ENCODE data around the gene CHRM2.

CHRM2 gene

DNA sequence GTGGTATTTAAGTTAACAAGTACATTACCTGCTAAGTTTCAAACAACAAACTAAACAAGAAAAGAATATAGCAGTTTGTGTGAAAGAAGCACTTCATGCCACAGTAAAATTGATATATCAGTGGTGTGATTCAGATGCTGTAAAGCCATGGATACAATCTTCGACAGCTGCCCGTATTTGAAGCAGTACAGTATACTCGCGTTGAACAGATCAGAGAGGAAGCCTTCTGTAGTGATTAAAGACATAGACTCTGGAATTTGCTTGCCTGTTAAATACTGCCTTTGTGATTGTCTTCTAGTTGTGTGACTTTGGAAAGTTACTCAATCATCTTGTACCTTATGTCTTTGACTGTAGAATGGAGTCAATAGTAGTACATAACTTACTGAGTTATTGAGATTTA, 71.7 kb downstream of the CHRM2 start:
- Histone ChIP-seq H3K4me1 (ENCODE audit: insufficient read depth, low read length) (peaks cover 10% of the 10 kb centered on the region; the same call in 1 of the 2 replicates), H3K36me3 (ENCODE audit: insufficient read depth, low read depth, low read length) (no peaks in the 10 kb centered on the region), H3K9me3 (ENCODE audit: insufficient read depth, low read depth, low read length) (no peaks in the 10 kb centered on the region), H3K27ac (ENCODE audit: low read length) (no peak overlapping the region), H3K9ac (ENCODE audit: low read depth, low read length) (no peak overlapping the region), H3K27me3 (ENCODE audit: insufficient read depth, low read length) (no peaks in the 10 kb centered on the region), H3K4me3 (ENCODE audit: low read length) (no peak overlapping the region)

DNA sequence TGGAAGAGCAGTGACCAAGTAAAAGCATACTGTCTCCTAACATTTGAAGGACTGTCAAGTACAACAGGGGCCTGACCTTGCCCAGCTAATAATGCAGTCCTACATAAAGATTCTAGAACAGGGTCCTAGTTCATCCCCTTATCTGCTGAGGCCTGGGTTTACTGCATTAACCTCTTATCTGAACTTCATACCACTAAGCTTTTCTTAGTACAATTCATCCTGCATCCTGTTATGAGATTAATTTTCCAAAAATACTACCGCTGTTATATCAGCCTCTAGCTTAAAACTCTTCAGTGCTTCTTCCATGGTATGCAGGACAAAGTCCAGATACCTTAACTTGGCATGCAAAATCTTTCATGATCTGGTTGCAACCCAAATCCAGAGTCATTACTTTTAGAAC, 72.5 kb downstream of the CHRM2 start:
- Histone ChIP-seq H3K4me1 (ENCODE audit: insufficient read depth, low read length) (peaks cover 10% of the 10 kb centered on the region; the same call in 1 of the 2 replicates), H3K36me3 (ENCODE audit: insufficient read depth, low read depth, low read length) (no peaks in the 10 kb centered on the region), H3K27ac (ENCODE audit: low read length) (no peak overlapping the region), H3K9ac (ENCODE audit: low read depth, low read length) (no peak overlapping the region), H3K4me3 (ENCODE audit: low read length) (no peak overlapping the region), H3K9me3 (ENCODE audit: insufficient read depth, low read depth, low read length) (no peaks in the 10 kb centered on the region), H3K27me3 (ENCODE audit: insufficient read depth, low read length) (no peaks in the 10 kb centered on the region)

DNA sequence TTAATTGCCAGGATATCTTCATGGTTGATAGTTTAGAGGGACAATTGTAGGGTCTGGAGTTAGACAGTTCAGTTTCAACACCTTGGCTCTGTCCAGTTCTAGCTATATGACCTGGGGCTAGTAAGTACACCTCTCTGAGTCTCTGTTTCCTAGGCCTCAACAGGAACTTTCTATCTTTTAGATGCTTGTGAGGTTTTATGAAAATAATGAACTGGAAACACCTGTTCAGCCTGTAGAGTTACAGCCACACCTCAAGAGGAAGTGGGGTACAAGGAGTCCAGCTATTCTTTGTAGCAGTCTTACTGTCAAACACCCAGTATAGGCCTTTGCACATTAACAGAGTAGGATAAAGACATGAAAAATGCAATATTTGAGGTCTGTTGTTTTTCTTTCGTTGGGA, 73.4 kb downstream of the CHRM2 start:
- H3K9ac ChIP-seq (ENCODE audit: low read depth, low read length): no peak overlapping the region
- H3K27me3 ChIP-seq (ENCODE audit: insufficient read depth, low read length): no peaks in the 10 kb centered on the region
- H3K4me3 ChIP-seq (ENCODE audit: low read length): no peak overlapping the region
- H3K4me1 ChIP-seq (ENCODE audit: insufficient read depth, low read length): peaks cover 10% of the 10 kb centered on the region; the same call in 1 of the 2 replicates
- H3K27ac ChIP-seq (ENCODE audit: low read length): no peak overlapping the region
- no peaks in the 10 kb centered on the region for H3K9me3 ChIP-seq (ENCODE audit: insufficient read depth, low read depth, low read length)
- no peaks in the 10 kb centered on the region for H3K36me3 ChIP-seq (ENCODE audit: insufficient read depth, low read depth, low read length)

DNA sequence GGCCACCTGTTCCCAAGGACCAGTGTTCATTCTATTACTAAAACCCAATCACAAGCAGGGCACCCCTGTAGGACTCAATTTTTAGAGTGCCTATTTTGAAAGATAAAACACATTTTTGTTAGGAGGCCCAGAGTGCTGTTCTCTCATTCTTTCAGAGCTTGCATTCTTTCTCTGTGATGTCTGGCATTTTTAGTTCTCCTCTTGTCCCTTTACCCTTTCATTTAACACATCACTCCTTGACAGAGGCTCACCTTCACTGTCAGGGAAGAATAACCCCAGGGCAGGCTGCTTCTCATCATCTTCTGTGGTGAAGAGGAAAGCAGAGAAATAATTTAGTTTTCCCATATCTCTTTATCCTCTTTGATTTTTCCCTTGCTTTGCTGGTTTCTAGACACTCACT, 73.9 kb downstream of the CHRM2 start:
- no peak overlapping the region for H3K4me3 ChIP-seq (ENCODE audit: low read length)
- H3K4me1 ChIP-seq (ENCODE audit: insufficient read depth, low read length): peaks cover 10% of the 10 kb centered on the region; the same call in 1 of the 2 replicates
- H3K36me3 ChIP-seq (ENCODE audit: insufficient read depth, low read depth, low read length): no peaks in the 10 kb centered on the region
- H3K27me3 ChIP-seq (ENCODE audit: insufficient read depth, low read length): no peaks in the 10 kb centered on the region
- H3K9ac ChIP-seq (ENCODE audit: low read depth, low read length): no peak overlapping the region
- no peak overlapping the region for H3K27ac ChIP-seq (ENCODE audit: low read length)
- H3K9me3 ChIP-seq (ENCODE audit: insufficient read depth, low read depth, low read length): no peaks in the 10 kb centered on the region

DNA sequence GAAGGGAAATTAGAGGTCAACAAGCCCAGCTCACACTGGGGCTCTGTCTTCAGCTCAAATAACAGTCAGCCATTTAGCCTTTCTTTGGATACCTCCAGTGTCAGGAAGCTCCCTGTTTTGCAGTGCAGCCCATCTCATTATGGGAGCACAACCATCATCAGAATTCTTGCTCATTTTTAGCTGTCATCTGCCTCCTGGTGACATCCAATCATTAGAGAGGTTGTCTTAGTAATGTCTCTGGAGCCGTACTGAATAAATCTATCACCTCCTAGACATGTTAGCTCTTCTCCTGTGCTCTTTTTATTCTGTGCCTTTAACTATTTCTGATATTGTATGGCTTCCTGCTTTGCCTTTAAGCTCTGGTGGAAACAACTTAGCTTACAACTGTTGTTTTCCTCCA, 74.5 kb downstream of the CHRM2 start:
- Histone ChIP-seq H3K4me1 (ENCODE audit: insufficient read depth, low read length) (peaks cover 10% of the 10 kb centered on the region; the same call in 1 of the 2 replicates), H3K9me3 (ENCODE audit: insufficient read depth, low read depth, low read length) (no peaks in the 10 kb centered on the region), H3K27ac (ENCODE audit: low read length) (no peak overlapping the region), H3K36me3 (ENCODE audit: insufficient read depth, low read depth, low read length) (no peaks in the 10 kb centered on the region), H3K27me3 (ENCODE audit: insufficient read depth, low read length) (no peaks in the 10 kb centered on the region), H3K9ac (ENCODE audit: low read depth, low read length) (no peak overlapping the region), H3K4me3 (ENCODE audit: low read length) (no peak overlapping the region)

DNA sequence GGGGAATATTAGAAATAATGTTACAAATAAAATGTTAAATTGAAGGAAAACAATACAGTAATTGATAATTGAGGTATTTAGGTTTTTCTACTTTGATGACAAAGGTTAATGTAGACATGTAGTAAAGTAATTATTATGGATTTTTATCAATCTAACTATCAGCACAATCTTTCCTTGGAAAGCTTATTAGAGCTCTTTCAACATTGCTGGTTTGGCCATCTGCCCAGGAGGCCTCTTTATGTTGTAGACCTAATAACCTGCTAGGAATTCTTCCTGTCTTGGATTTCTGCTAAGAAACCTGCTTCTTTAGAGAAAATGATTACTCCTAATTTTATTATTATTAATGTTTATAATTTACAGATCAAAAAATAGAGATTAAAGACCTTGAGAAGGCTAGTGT, 78.9 kb downstream of the CHRM2 start:
- Histone ChIP-seq H3K36me3 (ENCODE audit: insufficient read depth, low read depth, low read length) (no peaks in the 10 kb centered on the region), H3K9ac (ENCODE audit: low read depth, low read length) (no peak overlapping the region), H3K27me3 (ENCODE audit: insufficient read depth, low read length) (no peaks in the 10 kb centered on the region), H3K4me3 (ENCODE audit: low read length) (no peak overlapping the region), H3K27ac (ENCODE audit: low read length) (no peak overlapping the region), H3K9me3 (ENCODE audit: insufficient read depth, low read depth, low read length) (no peaks in the 10 kb centered on the region), H3K4me1 (ENCODE audit: insufficient read depth, low read length) (peaks cover 8% of the 10 kb centered on the region; the same call in 1 of the 2 replicates)

DNA sequence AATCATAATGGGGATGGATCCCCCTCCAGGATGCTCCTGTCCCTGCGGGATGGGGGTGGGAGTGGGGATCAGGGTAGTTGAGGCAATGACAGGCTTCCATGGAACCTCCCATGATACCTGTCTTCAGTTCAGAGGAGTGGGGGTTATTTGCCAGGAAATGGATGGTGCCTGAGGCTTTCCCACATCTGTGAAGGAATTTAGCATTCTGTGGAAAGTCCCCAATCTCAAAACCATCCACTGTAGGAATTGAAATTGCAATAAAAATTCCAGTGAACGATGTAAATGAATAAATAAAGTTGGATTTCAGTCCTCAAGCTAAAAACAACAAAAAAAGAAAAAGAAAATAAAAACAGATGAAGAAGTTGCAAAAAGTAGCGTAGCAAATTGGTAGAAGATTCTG, 81.9 kb downstream of the CHRM2 start:
- H3K9ac ChIP-seq (ENCODE audit: low read depth, low read length): no peak overlapping the region
- H3K4me1 ChIP-seq (ENCODE audit: insufficient read depth, low read length): no peaks in the 10 kb centered on the region
- no peaks in the 10 kb centered on the region for H3K27me3 ChIP-seq (ENCODE audit: insufficient read depth, low read length)
- H3K9me3 ChIP-seq (ENCODE audit: insufficient read depth, low read depth, low read length): no peaks in the 10 kb centered on the region
- H3K27ac ChIP-seq (ENCODE audit: low read length): no peak overlapping the region
- H3K4me3 ChIP-seq (ENCODE audit: low read length): no peak overlapping the region
- H3K36me3 ChIP-seq (ENCODE audit: insufficient read depth, low read depth, low read length): no peaks in the 10 kb centered on the region

DNA sequence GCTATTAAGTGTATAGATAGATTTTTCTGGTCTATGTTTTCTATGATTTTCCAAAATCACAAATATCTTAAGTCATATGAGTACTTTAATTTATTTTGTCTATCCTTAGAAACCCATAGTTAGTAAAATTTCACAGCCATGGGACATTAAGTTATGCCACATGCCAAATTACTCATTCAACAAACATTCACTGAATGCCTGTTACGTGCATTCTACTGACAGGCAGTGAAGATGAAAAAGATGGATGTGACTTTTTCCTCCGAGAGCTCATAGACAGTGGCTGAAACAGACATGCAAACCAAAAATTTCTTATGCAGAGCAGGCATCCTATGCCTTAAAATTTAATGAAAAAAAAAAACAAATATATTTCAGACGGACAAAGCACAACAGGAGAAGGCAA, 84.9 kb downstream of the CHRM2 start:
- no peak overlapping the region for H3K4me3 ChIP-seq (ENCODE audit: low read length)
- H3K27me3 ChIP-seq (ENCODE audit: insufficient read depth, low read length): no peaks in the 10 kb centered on the region
- no peaks in the 10 kb centered on the region for H3K4me1 ChIP-seq (ENCODE audit: insufficient read depth, low read length)
- H3K9me3 ChIP-seq (ENCODE audit: insufficient read depth, low read depth, low read length): no peaks in the 10 kb centered on the region
- no peak overlapping the region for H3K9ac ChIP-seq (ENCODE audit: low read depth, low read length)
- no peaks in the 10 kb centered on the region for H3K36me3 ChIP-seq (ENCODE audit: insufficient read depth, low read depth, low read length)
- H3K27ac ChIP-seq (ENCODE audit: low read length): no peak overlapping the region

DNA sequence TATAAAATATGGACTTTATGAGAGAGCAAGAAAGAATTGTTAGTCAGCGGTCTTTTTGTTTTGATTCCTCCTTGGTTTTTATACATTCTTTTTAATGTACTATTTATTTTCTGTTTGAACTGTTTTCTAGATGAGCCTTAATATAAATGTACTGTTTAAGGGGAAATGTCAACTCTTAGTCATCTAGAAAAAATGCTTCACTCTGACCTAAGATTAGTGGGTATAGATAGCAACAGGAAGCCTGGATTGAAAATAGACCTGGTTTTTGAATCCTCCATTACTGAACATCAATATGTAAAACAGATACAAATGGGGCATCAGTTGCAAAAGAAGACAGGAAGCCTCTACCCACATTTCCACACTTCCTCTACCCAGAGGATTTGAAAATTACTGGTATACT, 87.8 kb downstream of the CHRM2 start:
- H3K36me3 ChIP-seq (ENCODE audit: insufficient read depth, low read depth, low read length): no peaks in the 10 kb centered on the region
- no peaks in the 10 kb centered on the region for H3K4me1 ChIP-seq (ENCODE audit: insufficient read depth, low read length)
- no peaks in the 10 kb centered on the region for H3K9me3 ChIP-seq (ENCODE audit: insufficient read depth, low read depth, low read length)
- H3K27me3 ChIP-seq (ENCODE audit: insufficient read depth, low read length): no peaks in the 10 kb centered on the region
- no peak overlapping the region for H3K4me3 ChIP-seq (ENCODE audit: low read length)
- no peak overlapping the region for H3K27ac ChIP-seq (ENCODE audit: low read length)
- no peak overlapping the region for H3K9ac ChIP-seq (ENCODE audit: low read depth, low read length)

DNA sequence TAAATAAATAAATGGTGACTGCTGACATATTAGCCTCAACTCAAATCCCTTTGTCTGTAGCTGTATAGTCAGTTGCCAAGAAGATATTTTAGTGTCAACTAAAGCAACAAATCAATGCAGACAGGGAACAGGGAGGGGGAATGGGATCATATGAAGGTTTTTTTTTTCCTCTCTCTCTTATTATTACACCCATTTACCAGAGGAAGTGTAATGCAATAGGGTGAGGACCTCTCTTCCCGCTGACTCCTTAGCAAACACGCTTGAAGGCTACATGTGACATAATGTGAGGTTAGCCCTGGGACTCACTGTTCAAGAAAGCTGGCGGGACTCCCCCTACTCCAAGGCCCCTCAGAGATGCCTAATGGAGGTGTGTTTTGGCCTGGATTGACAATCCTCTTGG, 88.2 kb downstream of the CHRM2 start:
- H3K9ac ChIP-seq (ENCODE audit: low read depth, low read length): no peak overlapping the region

DNA sequence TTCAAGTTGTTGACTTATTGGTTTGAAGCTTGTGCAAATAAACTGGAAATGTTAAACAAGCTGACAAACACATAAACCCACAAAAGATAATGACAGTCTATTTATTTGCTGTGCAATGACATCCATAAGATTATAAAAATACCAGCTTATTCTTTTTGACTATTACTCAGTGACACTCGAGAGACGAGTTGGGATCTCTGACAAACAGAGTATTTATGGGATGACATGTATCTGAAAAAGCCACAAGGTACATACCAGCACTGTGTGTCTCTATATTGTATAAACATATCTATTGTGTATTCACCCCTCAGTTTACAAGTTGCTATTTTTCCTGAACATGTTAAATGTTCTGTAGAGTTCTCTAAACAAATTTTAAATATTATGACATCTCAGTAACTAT, 88.9 kb downstream of the CHRM2 start:
- Histone ChIP-seq H3K27me3 (ENCODE audit: insufficient read depth, low read length) (no peaks in the 10 kb centered on the region), H3K27ac (ENCODE audit: low read length) (no peak overlapping the region), H3K9ac (ENCODE audit: low read depth, low read length) (no peak overlapping the region), H3K4me3 (ENCODE audit: low read length) (no peak overlapping the region), H3K9me3 (ENCODE audit: insufficient read depth, low read depth, low read length) (no peaks in the 10 kb centered on the region), H3K36me3 (ENCODE audit: insufficient read depth, low read depth, low read length) (no peaks in the 10 kb centered on the region), H3K4me1 (ENCODE audit: insufficient read depth, low read length) (no peaks in the 10 kb centered on the region)

More for the DNA sequence above, 88.2 kb downstream of the CHRM2 start:
- no peaks in the 10 kb centered on the region for H3K36me3 ChIP-seq (ENCODE audit: insufficient read depth, low read depth, low read length)
- no peak overlapping the region for H3K4me3 ChIP-seq (ENCODE audit: low read length)
- H3K27me3 ChIP-seq (ENCODE audit: insufficient read depth, low read length): no peaks in the 10 kb centered on the region
- H3K27ac ChIP-seq (ENCODE audit: low read length): no peak overlapping the region
- no peaks in the 10 kb centered on the region for H3K4me1 ChIP-seq (ENCODE audit: insufficient read depth, low read length)
- no peaks in the 10 kb centered on the region for H3K9me3 ChIP-seq (ENCODE audit: insufficient read depth, low read depth, low read length)

DNA sequence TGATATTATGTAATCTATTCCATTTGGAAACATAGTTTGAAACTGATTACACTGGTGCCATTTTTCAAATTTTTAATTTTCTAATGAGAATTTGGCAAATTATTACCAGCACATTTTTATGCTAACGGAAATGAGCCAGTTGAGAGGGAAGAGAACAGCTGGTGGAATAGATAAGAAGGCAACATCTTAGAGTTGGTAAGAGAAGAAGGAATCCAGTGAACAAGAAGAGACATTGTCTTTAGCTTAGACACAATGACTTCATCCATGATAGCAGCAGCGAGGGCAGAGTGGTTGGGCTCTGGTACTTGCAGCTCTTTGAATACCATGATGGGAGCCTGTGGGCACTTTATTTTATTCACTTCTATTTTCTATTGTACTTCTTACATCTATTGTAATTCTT, 89.6 kb downstream of the CHRM2 start:
- H3K27ac ChIP-seq (ENCODE audit: low read length): no peak overlapping the region
- H3K4me3 ChIP-seq (ENCODE audit: low read length): no peak overlapping the region
- H3K9ac ChIP-seq (ENCODE audit: low read depth, low read length): no peak overlapping the region
- no peaks in the 10 kb centered on the region for H3K36me3 ChIP-seq (ENCODE audit: insufficient read depth, low read depth, low read length)
- H3K4me1 ChIP-seq (ENCODE audit: insufficient read depth, low read length): no peaks in the 10 kb centered on the region
- no peaks in the 10 kb centered on the region for H3K9me3 ChIP-seq (ENCODE audit: insufficient read depth, low read depth, low read length)
- H3K27me3 ChIP-seq (ENCODE audit: insufficient read depth, low read length): no peaks in the 10 kb centered on the region

DNA sequence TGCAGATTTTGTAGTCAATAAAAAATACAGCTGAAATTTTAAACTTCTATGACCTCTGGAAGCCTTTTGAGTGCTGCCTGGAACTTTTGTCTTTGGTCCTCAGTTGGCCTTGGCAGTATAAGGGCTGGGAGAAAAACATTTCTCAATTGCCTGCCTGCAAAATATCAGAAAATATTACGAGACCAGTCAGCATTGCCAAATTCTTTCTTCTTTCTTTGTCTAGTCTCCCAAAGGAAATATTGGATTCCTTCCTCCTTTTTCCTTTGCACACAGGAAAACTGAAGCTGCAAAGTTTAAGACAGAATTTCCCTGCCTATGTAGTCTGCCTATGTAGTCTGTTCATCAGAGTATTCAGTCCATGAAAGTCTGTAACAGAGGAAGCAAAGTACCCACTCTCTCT, 95.9 kb downstream of the CHRM2 start:
- Histone ChIP-seq H3K9ac (ENCODE audit: low read depth, low read length) (no peak overlapping the region), H3K36me3 (ENCODE audit: insufficient read depth, low read depth, low read length) (no peaks in the 10 kb centered on the region), H3K27me3 (ENCODE audit: insufficient read depth, low read length) (no peaks in the 10 kb centered on the region), H3K4me1 (ENCODE audit: insufficient read depth, low read length) (no peaks in the 10 kb centered on the region), H3K9me3 (ENCODE audit: insufficient read depth, low read depth, low read length) (no peaks in the 10 kb centered on the region), H3K27ac (ENCODE audit: low read length) (no peak overlapping the region), H3K4me3 (ENCODE audit: low read length) (no peak overlapping the region)

All from iPS-20b (cell line).